Kidney glomerular epithelial cell (primary cell): ENCODE data around the gene EIF3B.
"Not testable (repeated sequence)": the region's sequence is repeated elsewhere in the genome, so short reads cannot be mapped to it uniquely, and the experiment has no call there.

Experiments used
- DNase-seq: peaks from one replicate; lab custom pipeline; 2025; lab: John Stamatoyannopoulos, UW

EIF3B gene

GRCh38 chr7:2377492-2377891, 22.9 kb downstream of the EIF3B start:
- not testable (repeated sequence) for DNase-seq

GRCh38 chr7:2378125-2378524, 23.5 kb downstream of the EIF3B start:
- not testable (repeated sequence) for DNase-seq

- no peak for DNase-seq
Observed at GRCh38 chr7:2379161-2379560, 24.5 kb downstream of the EIF3B start.

- no peak for DNase-seq
Observed at GRCh38 chr7:2379821-2380450, 25.3 kb downstream of the EIF3B start.

- no peak for DNase-seq
Observed at GRCh38 chr7:2380461-2380860, 25.8 kb downstream of the EIF3B start.

GRCh38 chr7:2381227-2381626, 26.6 kb downstream of the EIF3B start:
- DNase-seq: no peak

- no peak for DNase-seq
Observed at GRCh38 chr7:2381881-2382509, 27.4 kb downstream of the EIF3B start.

GRCh38 chr7:2383543-2384274, 29.1 kb downstream of the EIF3B start:
- no peak for DNase-seq

GRCh38 chr7:2384354-2385243, 30.0 kb downstream of the EIF3B start:
- no peak for DNase-seq

- DNase-seq: not testable (repeated sequence)
Observed at GRCh38 chr7:2386122-2386521, 31.5 kb downstream of the EIF3B start.

- DNase-seq: no peak
Observed at GRCh38 chr7:2386964-2387669, 32.5 kb downstream of the EIF3B start.

- DNase-seq: no peak
Observed at GRCh38 chr7:2387897-2388636, 33.4 kb downstream of the EIF3B start.

- DNase-seq: no peak
Observed at GRCh38 chr7:2388637-2388954, 34.0 kb downstream of the EIF3B start.

- not testable (repeated sequence) for DNase-seq
Observed at GRCh38 chr7:2390020-2390816, 35.6 kb downstream of the EIF3B start.

GRCh38 chr7:2393706-2394105, 39.1 kb downstream of the EIF3B start:
- no peak for DNase-seq

GRCh38 chr7:2394566-2395082, 40.0 kb downstream of the EIF3B start:
- no peak for DNase-seq

- DNase-seq: no peak
Observed at GRCh38 chr7:2398506-2398905, 43.9 kb downstream of the EIF3B start.

GRCh38 chr7:2399848-2400587, 45.4 kb downstream of the EIF3B start:
- peak; percentile 89 for DNase-seq

GRCh38 chr7:2402687-2403013, 48.0 kb downstream of the EIF3B start:
- no peak for DNase-seq
